ENCODE data around the gene CACNA1C. TPM values are rescaled to one million over a fixed set of nuclear protein-coding genes. Genes with fewer than 3 reads are reported as not detected.

The CACNA1C gene
- total RNA-seq, 1 donor: 16.6 TPM

DNA sequence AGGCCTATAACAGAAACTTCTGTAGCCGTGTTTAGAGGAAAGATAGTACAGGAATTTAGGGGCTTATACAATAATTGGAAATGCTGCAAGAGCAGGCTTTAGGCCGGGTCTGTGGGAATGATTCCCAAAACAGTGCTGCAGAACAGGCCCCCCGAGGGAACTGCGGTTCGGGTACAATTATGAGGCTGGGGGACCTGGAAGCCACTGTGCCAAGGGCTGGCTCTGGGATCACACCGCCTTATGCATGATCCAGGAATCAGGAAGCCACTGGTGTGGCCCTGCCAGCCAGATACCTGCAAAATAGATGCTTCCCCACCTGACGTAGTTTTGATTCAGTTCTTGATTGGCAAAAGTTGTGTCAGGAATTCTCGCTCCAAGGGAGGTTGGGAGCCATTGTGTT lies 55.4 kb downstream of the CACNA1C start:
- DNase-seq (ENCODE audit: low read depth): no peak
- TF ChIP-seq CTCF (IDR thresholded peaks at IDR 0.05; ENCODE audit: insufficient read depth, low read length): no peak
- H3K4me3 ChIP-seq (ENCODE audit: low read depth, low read length): no peak overlapping the region

GRCh38 chr12:2108975-2109671 lies 56.3 kb downstream of the CACNA1C start:
- DNase-seq (ENCODE audit: low read depth): no peak
- TF ChIP-seq CTCF (IDR thresholded peaks at IDR 0.05; ENCODE audit: insufficient read depth, low read length): no peak
- H3K4me3 ChIP-seq (ENCODE audit: low read depth, low read length): no peak overlapping the region

DNA sequence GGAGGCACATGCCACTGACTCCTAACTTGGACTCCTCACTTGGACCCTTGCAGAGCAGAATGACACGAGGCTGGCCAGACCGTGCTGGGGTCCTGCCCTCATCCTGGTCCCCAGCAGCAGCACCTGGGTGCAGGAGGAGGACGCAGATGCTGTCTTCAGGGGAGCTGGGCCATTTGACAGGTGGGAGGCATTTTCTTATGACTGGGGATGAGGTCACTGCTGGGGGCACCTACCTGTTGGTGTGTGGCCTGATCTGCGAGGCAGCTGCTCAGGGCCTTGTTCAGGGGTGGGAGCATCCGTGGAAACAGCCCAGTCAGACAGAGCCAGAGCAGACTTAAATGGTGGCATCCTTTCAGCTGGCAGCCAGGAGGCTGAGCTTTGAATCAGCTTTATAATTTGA lies 57.3 kb downstream of the CACNA1C start:
- no peak overlapping the region for H3K4me3 ChIP-seq (ENCODE audit: low read depth, low read length)
- no peak for DNase-seq (ENCODE audit: low read depth)
- no peak for TF ChIP-seq CTCF (IDR thresholded peaks at IDR 0.05; ENCODE audit: insufficient read depth, low read length)

- no peak overlapping the region for H3K4me3 ChIP-seq (ENCODE audit: low read depth, low read length)
- DNase-seq (ENCODE audit: low read depth): no peak
- TF ChIP-seq CTCF (IDR thresholded peaks at IDR 0.05; ENCODE audit: insufficient read depth, low read length): no peak
These were observed 58.2 kb downstream of the CACNA1C start for GRCh38 chr12:2110849-2111566.

GRCh38 chr12:2111826-2112225 lies 59.0 kb downstream of the CACNA1C start:
- no peak for TF ChIP-seq CTCF (IDR thresholded peaks at IDR 0.05; ENCODE audit: insufficient read depth, low read length)
- no peak overlapping the region for H3K4me3 ChIP-seq (ENCODE audit: low read depth, low read length)
- no peak for DNase-seq (ENCODE audit: low read depth)

DNA sequence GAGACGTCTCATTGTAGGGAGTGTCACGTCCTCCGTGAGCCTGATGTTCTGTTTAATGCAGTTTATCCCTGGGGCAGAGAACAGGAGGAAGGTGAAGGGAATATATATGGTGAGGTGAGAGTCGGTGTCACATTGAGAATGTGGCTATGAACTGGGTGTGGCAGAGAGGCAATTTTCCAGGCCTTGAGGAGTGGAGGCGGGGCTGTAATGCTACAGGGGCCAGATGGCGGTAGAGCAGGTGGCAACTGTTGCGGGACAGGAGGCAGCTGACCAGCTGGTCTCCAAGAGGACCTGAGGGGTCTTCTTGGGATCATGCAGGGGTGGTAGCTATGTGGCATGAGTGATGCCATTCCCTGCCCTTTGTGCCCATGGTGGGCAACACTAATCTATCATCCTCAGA lies 59.6 kb downstream of the CACNA1C start:
- no peak overlapping the region for H3K4me3 ChIP-seq (ENCODE audit: low read depth, low read length)
- no peak for DNase-seq (ENCODE audit: low read depth)
- no peak for TF ChIP-seq CTCF (IDR thresholded peaks at IDR 0.05; ENCODE audit: insufficient read depth, low read length)

Data from fibroblast of the aortic adventitia (primary cell).